ENCODE data around the gene XRN1.

- TF ChIP-seq POLR2A (IDR thresholded peaks at IDR 0.05) (no peak), CTCF (IDR thresholded peaks at IDR 0.05) (no peak)
Measured at GRCh38 chr3:142433110-142433509, 14.7 kb downstream of the XRN1 start.
